Heart left ventricle (tissue), 16 donors: ENCODE results near the gene ATP13A4. TPM values are rescaled to one million over a fixed set of nuclear protein-coding genes. Genes with fewer than 3 reads are reported as not detected.

ENCODE experiments used
- ATAC-seq, 4 donors: fragments of 200-7000 bp; cut with Tn5 transposase; one replicate each; pipeline ENCODE4 v1.9.1; 2020 to 2022; ENCODE audit warnings: moderate library complexity in 4 of 4, mild to moderate bottlenecking in 3 of 4, moderate number of reproducible peaks in 1 of 4
- DNase-seq, 5 donors: peaks; one replicate each; pipeline ENCODE4 v3.0.0-alpha.2; 2020
- H3K27ac ChIP-seq, 12 donors: fragments of 200-600 bp; sonication (generic) in 4 of 12; one replicate each; pipeline versions ENCODE4 v1.5.0 to v1.8.0; 2016 to 2022; ENCODE audit warnings: mild to moderate bottlenecking in 2 of 12
- H3K27me3 ChIP-seq, 9 donors: fragments of 200-600 bp; sonication (generic) in 2 of 9; one replicate each; pipeline versions ENCODE4 v1.5.1 to v1.8.0; 2016 to 2022; ENCODE audit warnings: mild to moderate bottlenecking in 3 of 9
- H3K36me3 ChIP-seq, 9 donors: fragments of 200-600 bp; sonication (generic) in 2 of 9; one replicate each; pipeline versions ENCODE4 v1.5.0 to v1.8.0; 2018 to 2022; ENCODE audit warnings: mild to moderate bottlenecking in 2 of 9
- H3K4me1 ChIP-seq, 12 donors: fragments of 200-600 bp; sonication (generic) in 4 of 12; one replicate each; pipeline versions ENCODE4 v1.5.0 to v1.8.0; 2016 to 2022; ENCODE audit warnings: mild to moderate bottlenecking in 3 of 12
- H3K4me3 ChIP-seq, 12 donors: fragments of 200-600 bp; sonication (generic) in 4 of 12; one replicate each; pipeline versions ENCODE4 v1.5.0 to v1.8.0; 2017 to 2022; ENCODE audit warnings: mild to moderate bottlenecking in 9 of 12, moderate library complexity in 4 of 12
- H3K9me3 ChIP-seq, 12 donors: fragments of 200-600 bp; sonication (generic) in 4 of 12; one replicate each; pipeline versions ENCODE4 v1.5.0 to v1.8.0; 2016 to 2022; ENCODE audit warnings: mild to moderate bottlenecking in 1 of 12
- POLR2A ChIP-seq, 2 donors: fragments of 450-650 bp; IDR thresholded peaks; one replicate each; pipeline ENCODE4 v1.6.1; 2017; ENCODE audit warnings: antibody characterized with exemption in 2 of 2, mild to moderate bottlenecking in 2 of 2, moderate library complexity in 2 of 2
- WGBS, 4 donors: extraction: QIAGEN DNeasy Blood & Tissue Kit in 2 of 4; methylation state at CpG; one replicate each; pipeline versions ENCODE4 v1.1.5 to v1.1.7; 2013 to 2018; 5-methylcytosine and 5-hydroxymethylcytosine counted together
- intact Hi-C, 10 donors: fragments of 100-400 bp; cut with DNase I; formaldehyde crosslinking; loops; one replicate each; pipeline versions ENCODE4 v1.11.1 to v1.14.2; 2022
- polyA plus RNA-seq, 2 donors: library from polyadenylated mRNA; stranded (reverse); fragments of 200-250 nt; gene quantifications; one replicate each; pipeline ENCODE4 v1.2.3, GENCODE V29; 2013
- total RNA-seq, 9 donors: library from RNA; depleted of rRNA in 2 of 9; stranded (reverse); fragments of >200 nt in 2 of 9; fragmentation: NEBNext Ultra II Directional in 3 of 9; extraction: Animal tissue kit (Norgen Biotek cat#: 25700) in 3 of 9; gene quantifications; one replicate each; pipeline versions ENCODE4 v1.1.0 to v1.2.4, GENCODE V29; 2016 to 2023
- TF ChIP-seq, protein P1 (sequence below), 12 donors: fragments of 200-600 bp; sonication (generic) in 4 of 12; IDR thresholded peaks; one replicate each; pipeline versions ENCODE4 v1.5.0 to v1.8.0; 2018 to 2022; ENCODE audit warnings: antibody characterized with exemption in 12 of 12, mild to moderate bottlenecking in 5 of 12
- donor health status: ischemic (EF 13 %, LVEDD 7.1; RV severe dilation, severe dysfunction).
- donor health status: healthy with polysubstance abuse.
- donor health status: DM: no; HTN: yes; CAD: no.
- donor health status: DM: no; HTN: no; CAD: no.
- donor health status: ischemic (EF 25% LVEDD 6.9; RV normal size, moderate dysfunction).
- donor health status: ischemic (EF 25% LVEDD 5.7; RV mildly dilated, moderate dysfunction).
- donor health status: healthy.
- donor health status: DM: yes; HTN: yes; CAD: no.
- donor health status: ischemic (EF 35%, LVEDD 5.7; RV mildly dilated, moderate dysfunction).
- donor health status: nonischemic (EF 11% LVEDD 7.7; RV severe dilation, severe dysfunction).
- donor health status: DM: yes; HTN: yes; CAD: no.
- donor health status: PGD.
- donor health status: ischemic (EF 29% LVEDD 5.4; RV normal size, mild dysfunction).
- donor health status: nonischemic (EF 23%, LVEDD 6.1; RV moderate dilation, normal function).

Gene ATP13A4
- total and polyA plus RNA-seq, 11 donors = 0.48 to 0.97 (median 0.51) TPM; not detected in 8

GRCh38 chr3:193522473-193522872 lies 32.2 kb downstream of the ATP13A4 start:
- no peaks in the 10 kb centered on the region for H3K27me3 ChIP-seq
- 66 to 76% (median 68%) methylated on average over 4 of the region's 4 CpGs for WGBS, 4 donors
- H3K4me3 ChIP-seq = no peak overlapping the region
- DNase-seq (no peak), ATAC-seq (no peak)
- no peak overlapping the region for H3K27ac ChIP-seq
- H3K4me1 ChIP-seq = no peaks in the 10 kb centered on the region
- TF ChIP-seq, protein P1, sequence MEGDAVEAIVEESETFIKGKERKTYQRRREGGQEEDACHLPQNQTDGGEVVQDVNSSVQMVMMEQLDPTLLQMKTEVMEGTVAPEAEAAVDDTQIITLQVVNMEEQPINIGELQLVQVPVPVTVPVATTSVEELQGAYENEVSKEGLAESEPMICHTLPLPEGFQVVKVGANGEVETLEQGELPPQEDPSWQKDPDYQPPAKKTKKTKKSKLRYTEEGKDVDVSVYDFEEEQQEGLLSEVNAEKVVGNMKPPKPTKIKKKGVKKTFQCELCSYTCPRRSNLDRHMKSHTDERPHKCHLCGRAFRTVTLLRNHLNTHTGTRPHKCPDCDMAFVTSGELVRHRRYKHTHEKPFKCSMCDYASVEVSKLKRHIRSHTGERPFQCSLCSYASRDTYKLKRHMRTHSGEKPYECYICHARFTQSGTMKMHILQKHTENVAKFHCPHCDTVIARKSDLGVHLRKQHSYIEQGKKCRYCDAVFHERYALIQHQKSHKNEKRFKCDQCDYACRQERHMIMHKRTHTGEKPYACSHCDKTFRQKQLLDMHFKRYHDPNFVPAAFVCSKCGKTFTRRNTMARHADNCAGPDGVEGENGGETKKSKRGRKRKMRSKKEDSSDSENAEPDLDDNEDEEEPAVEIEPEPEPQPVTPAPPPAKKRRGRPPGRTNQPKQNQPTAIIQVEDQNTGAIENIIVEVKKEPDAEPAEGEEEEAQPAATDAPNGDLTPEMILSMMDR (IDR thresholded peaks at IDR 0.05) = no peak
- no peak for TF ChIP-seq POLR2A (IDR thresholded peaks at IDR 0.05)
- H3K36me3 ChIP-seq = no peaks in the 10 kb centered on the region
- H3K9me3 ChIP-seq = no peaks in the 10 kb centered on the region
- intact Hi-C loops = no loop called here

GRCh38 chr3:193520738-193521137 lies 34.0 kb downstream of the ATP13A4 start:
- Histone ChIP-seq H3K36me3 (no peaks in the 10 kb centered on the region), H3K4me3 (no peak overlapping the region), H3K27ac (no peak overlapping the region), H3K27me3 (no peaks in the 10 kb centered on the region), H3K9me3 (no peaks in the 10 kb centered on the region), H3K4me1 (no peaks in the 10 kb centered on the region)
- DNase-seq (no peak), ATAC-seq (no peak)
- intact Hi-C loops = no loop called here
- 66 to 89% (median 86%) methylated on average over 3 of the region's 3 CpGs for WGBS, 4 donors
- no peak for TF ChIP-seq POLR2A (IDR thresholded peaks at IDR 0.05)
- TF ChIP-seq, protein P1 (IDR thresholded peaks at IDR 0.05) = no peak

DNA sequence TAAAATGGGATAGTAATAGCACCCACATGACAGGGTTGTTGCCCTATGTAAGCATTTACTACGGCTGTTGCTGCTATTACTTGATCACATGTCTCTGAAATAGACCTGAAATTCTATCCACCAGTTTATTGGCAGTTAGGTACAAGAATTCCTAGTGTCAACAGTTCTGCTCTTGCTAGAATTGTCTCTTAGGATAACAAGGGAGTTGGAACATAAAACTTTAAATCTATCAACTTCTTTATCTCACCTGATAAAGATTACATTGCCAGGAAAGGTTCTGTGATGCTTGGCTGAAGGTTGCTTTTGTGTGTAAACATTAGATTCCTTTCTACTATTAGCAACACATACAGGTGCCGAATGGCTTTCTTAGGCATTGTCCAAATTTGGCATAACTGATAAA lies 38.7 kb downstream of the ATP13A4 start:
- H3K9me3 ChIP-seq = no peaks in the 10 kb centered on the region
- intact Hi-C loops = no loop called here
- H3K36me3 ChIP-seq = no peaks in the 10 kb centered on the region
- ATAC-seq = no peak
- no peak for DNase-seq
- H3K27ac ChIP-seq = no peak overlapping the region
- H3K4me1 ChIP-seq = no peaks in the 10 kb centered on the region
- H3K27me3 ChIP-seq = no peaks in the 10 kb centered on the region
- H3K4me3 ChIP-seq = no peak overlapping the region
- 54 to 72% (median 66%) methylated on average over 2 of the region's 2 CpGs for WGBS, 4 donors
- TF ChIP-seq POLR2A (IDR thresholded peaks at IDR 0.05) = no peak
- TF ChIP-seq, protein P1 (IDR thresholded peaks at IDR 0.05) = no peak

- no peak overlapping the region for H3K4me3 ChIP-seq
- DNase-seq (no peak), ATAC-seq (no peak)
- TF ChIP-seq POLR2A (IDR thresholded peaks at IDR 0.05) = no peak
- TF ChIP-seq, protein P1 (IDR thresholded peaks at IDR 0.05) = no peak
- no peaks in the 10 kb centered on the region for H3K4me1 ChIP-seq
- peaks cover 0 to 4% (median 0%) of the 10 kb centered on the region in 9 donors for H3K27me3 ChIP-seq
- H3K36me3 ChIP-seq = no peaks in the 10 kb centered on the region
- H3K27ac ChIP-seq = no peak overlapping the region
- no peaks in the 10 kb centered on the region for H3K9me3 ChIP-seq
- WGBS, 4 donors = 80 to 83% (median 82%) methylated on average over 12 of the region's 12 CpGs
- intact Hi-C loops = no loop called here
Measured at GRCh38 chr3:193510154-193510553, 44.5 kb downstream of the ATP13A4 start.
